Esophagus squamous epithelium (tissue), 5 donors: ENCODE results near the gene HIGD2A. TPM values are rescaled to one million over a fixed set of nuclear protein-coding genes. Genes with fewer than 3 reads are reported as not detected.

Source experiments
- DNase-seq: peaks from one replicate; lab custom pipeline; 2025; lab: John Stamatoyannopoulos, UW
- H3K27ac ChIP-seq, 4 donors: fragments of 200-600 bp; sonication (generic); one replicate each; pipeline ENCODE4 v1.5.1; 2016 to 2019; ENCODE audit warnings: mild to moderate bottlenecking in 1 of 4
- H3K27me3 ChIP-seq, 4 donors: fragments of 200-600 bp; sonication (generic); 1 replicate in 3 of 4; 2 replicates in 1 of 4; pipeline versions ENCODE4 v1.5.1 to v1.6.0; 2017 to 2021; ENCODE audit warnings: antibody characterized with exemption in 1 of 4
- H3K36me3 ChIP-seq, 3 donors: fragments of 200-600 bp; sonication (generic); one replicate each; pipeline ENCODE4 v1.5.1; 2016 to 2019
- H3K4me1 ChIP-seq, 3 donors: fragments of 200-600 bp; sonication (generic); one replicate each; pipeline ENCODE4 v1.5.1; 2017 to 2019
- H3K4me3 ChIP-seq, 4 donors: fragments of 200-600 bp; sonication (generic); 1 replicate in 3 of 4; 2 replicates in 1 of 4; pipeline ENCODE4 v1.5.1; 2016 to 2019; ENCODE audit warnings: mild to moderate bottlenecking in 2 of 4, moderate library complexity in 1 of 4
- H3K9me3 ChIP-seq, 3 donors: fragments of 200-600 bp; sonication (generic); one replicate each; pipeline ENCODE4 v1.5.1; 2016 to 2019
- POLR2A ChIP-seq, 4 donors: fragments of 450-650 bp; IDR thresholded peaks; one replicate each; pipeline ENCODE4 v1.6.1; 2017; ENCODE audit warnings: antibody characterized with exemption in 4 of 4, mild to moderate bottlenecking in 4 of 4, moderate library complexity in 3 of 4
- WGBS, 2 donors: methylation state at CpG; one replicate each; pipeline ENCODE4 v1.1.5; 2018; 5-methylcytosine and 5-hydroxymethylcytosine counted together
- intact Hi-C: fragments of 100-400 bp; cut with DNase I; formaldehyde crosslinking; loops from one replicate; pipeline ENCODE4 v1.15.0; 2022
- small RNA-seq, 4 donors: library from RNA; depleted of rRNA; stranded (forward); fragments of <200 nt; gene quantifications; one replicate each; pipeline ENCODE3, GENCODE V24; 2016
- total RNA-seq, 4 donors: library from RNA; depleted of rRNA; stranded (reverse); fragments of >200 nt; gene quantifications; one replicate each; pipeline ENCODE4 v1.1.0, GENCODE V29; 2016
- TF ChIP-seq, protein P1 (sequence below), 6 experiments: fragments of 450-650 bp in 4 of 6; fragments of 200-600 bp in 2 of 6; sonication (generic) in 2 of 6; IDR thresholded peaks; one replicate each; pipeline ENCODE4 v1.5.1; 2016 to 2019; ENCODE audit warnings: antibody characterized with exemption in 6 of 6, mild to moderate bottlenecking in 4 of 6, moderate library complexity in 4 of 6
- donor health status: DM: yes; HTN: yes; CAD: no.

HIGD2A gene
- total RNA-seq, 4 donors from 2014 or later = 77.2 to 122 (median 90.3) TPM

DNA sequence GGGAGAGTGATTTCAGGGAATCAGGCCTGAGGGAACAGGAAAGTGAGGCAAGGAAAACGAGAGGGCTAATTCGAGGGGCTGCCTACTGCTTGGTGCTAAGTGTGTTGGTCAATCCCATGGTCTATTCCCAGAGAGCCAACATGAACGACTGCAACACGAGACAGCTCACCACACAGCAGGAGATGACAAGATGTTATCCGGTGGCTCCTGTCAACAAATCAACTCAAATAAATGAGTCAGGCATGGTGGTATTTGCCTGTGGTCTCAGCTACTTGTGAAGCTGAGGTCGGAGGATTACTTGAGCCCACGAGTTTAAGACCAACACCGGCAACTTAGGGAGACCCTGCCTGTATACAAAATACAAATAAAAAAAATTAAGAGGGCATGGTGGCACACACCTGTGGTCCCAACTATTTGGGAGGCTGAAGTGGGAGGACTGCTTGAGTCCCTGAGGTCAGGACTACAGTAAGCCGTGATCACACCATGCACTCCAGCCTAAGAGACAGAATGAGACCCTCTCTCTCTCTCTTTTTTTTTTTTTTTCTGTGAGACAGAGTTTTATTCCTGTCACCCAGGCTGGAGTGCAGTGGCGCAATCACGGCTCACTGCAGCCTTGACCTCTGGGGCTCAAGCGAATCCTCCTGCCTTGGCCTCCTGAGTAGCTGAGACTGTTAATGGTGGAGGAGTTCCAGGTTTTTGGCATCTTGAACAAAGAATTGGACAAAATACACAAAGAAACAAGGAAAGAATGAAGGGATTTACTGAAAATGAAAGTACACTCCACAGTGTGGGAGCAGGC is 50.6 kb downstream of the HIGD2A start:
- Histone ChIP-seq H3K27ac (no peak overlapping the region), H3K27me3 (peaks cover 0 to 13% (median 0%) of the 10 kb centered on the region in 4 donors), H3K4me3 (no peak overlapping the region), H3K9me3 (no peaks in the 10 kb centered on the region), H3K4me1 (no peaks in the 10 kb centered on the region), H3K36me3 (no peaks in the 10 kb centered on the region)
- TF ChIP-seq POLR2A (IDR thresholded peaks at IDR 0.05) = no peak
- TF ChIP-seq, protein P1, sequence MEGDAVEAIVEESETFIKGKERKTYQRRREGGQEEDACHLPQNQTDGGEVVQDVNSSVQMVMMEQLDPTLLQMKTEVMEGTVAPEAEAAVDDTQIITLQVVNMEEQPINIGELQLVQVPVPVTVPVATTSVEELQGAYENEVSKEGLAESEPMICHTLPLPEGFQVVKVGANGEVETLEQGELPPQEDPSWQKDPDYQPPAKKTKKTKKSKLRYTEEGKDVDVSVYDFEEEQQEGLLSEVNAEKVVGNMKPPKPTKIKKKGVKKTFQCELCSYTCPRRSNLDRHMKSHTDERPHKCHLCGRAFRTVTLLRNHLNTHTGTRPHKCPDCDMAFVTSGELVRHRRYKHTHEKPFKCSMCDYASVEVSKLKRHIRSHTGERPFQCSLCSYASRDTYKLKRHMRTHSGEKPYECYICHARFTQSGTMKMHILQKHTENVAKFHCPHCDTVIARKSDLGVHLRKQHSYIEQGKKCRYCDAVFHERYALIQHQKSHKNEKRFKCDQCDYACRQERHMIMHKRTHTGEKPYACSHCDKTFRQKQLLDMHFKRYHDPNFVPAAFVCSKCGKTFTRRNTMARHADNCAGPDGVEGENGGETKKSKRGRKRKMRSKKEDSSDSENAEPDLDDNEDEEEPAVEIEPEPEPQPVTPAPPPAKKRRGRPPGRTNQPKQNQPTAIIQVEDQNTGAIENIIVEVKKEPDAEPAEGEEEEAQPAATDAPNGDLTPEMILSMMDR (IDR thresholded peaks at IDR 0.05) = no peak
- WGBS, 2 donors = 57 to 79% methylated on average over 9 to 11 of the region's 12 CpGs
- DNase-seq = no peak
- intact Hi-C loops = no loop called here

Small RNA genes lying within 50 kb of the gene (small RNA-seq; reads per million reads assigned to genes)
- gene AC010297.1 (0 reads per million in 4 donors), gene MIR1271 (2.9 to 8.6 (median 6.9) reads per million in 4 donors)

Other genes starting within 250 kb of the HIGD2A start
- 10 to 100 TPM in 1 of 4 donors, 1 to 10 TPM in 3; 2.2 to 11.4 (median 5.6) TPM for gene SIMC1, start 150.3 kb upstream of the HIGD2A start, total RNA-seq
- gene KIAA1191, start 27.0 kb upstream of the HIGD2A start, total RNA-seq = 10 to 100 TPM; 57.0 to 99.9 (median 73.7) TPM
- gene ARL10, start 23.3 kb upstream of the HIGD2A start, total RNA-seq = 10 to 100 TPM in 1 of 4 donors, 1 to 10 TPM in 3; 2.4 to 10.1 (median 6.3) TPM
- 10 to 100 TPM; 19.9 to 38.0 (median 30.9) TPM for gene NOP16, start 153 bp upstream of the HIGD2A start, total RNA-seq
- 100 to 1,000 TPM; 347 to 732 (median 444) TPM for gene CLTB, start 27.8 kb downstream of the HIGD2A start, total RNA-seq
- 10 to 100 TPM; 18.5 to 27.0 (median 24.7) TPM for gene FAF2, start 59.6 kb downstream of the HIGD2A start, total RNA-seq
- gene RNF44, start 148.7 kb downstream of the HIGD2A start, total RNA-seq = 10 to 100 TPM in 3 of 4 donors, 1 to 10 TPM in 1; 8.8 to 23.1 (median 15.5) TPM
- gene CDHR2, start 160.6 kb downstream of the HIGD2A start, total RNA-seq = under 1 TPM in 1 of 4 donors, not detected in 3; under 0.01 TPM
- gene GPRIN1, start 221.4 kb downstream of the HIGD2A start, total RNA-seq = 1 to 10 TPM in 3 of 4 donors, under 1 TPM in 1; 0.57 to 4.6 (median 2.2) TPM
- gene SNCB, start 241.8 kb downstream of the HIGD2A start, total RNA-seq = not detected
- not detected for gene EIF4E1B, start 241.9 kb downstream of the HIGD2A start, total RNA-seq